Right lobe of liver (tissue), 6 donors: ENCODE data around the gene NMUR2. TPM values are rescaled to one million over a fixed set of nuclear protein-coding genes. Genes with fewer than 3 reads are reported as not detected.

Source experiments
- ATAC-seq, 4 donors: fragments of 200-7000 bp; cut with Tn5 transposase; one replicate each; pipeline ENCODE4 v1.9.1; 2020; ENCODE audit warnings: mild to moderate bottlenecking in 4 of 4, moderate library complexity in 4 of 4
- DNase-seq, 3 donors: peaks; one replicate each; pipeline ENCODE4 v3.0.0-alpha.2; 2020
- H3K27ac ChIP-seq, 3 donors: fragments of 200-600 bp; one replicate each; pipeline ENCODE4 v1.8.0; 2022
- H3K27me3 ChIP-seq, 2 donors: fragments of 200-600 bp; one replicate each; pipeline ENCODE4 v1.8.0; 2022
- H3K36me3 ChIP-seq, 4 donors: fragments of 200-600 bp; sonication (generic) in 1 of 4; one replicate each; pipeline versions ENCODE4 v1.5.1 to v1.8.0; 2017 to 2022; ENCODE audit warnings: control low read depth in 1 of 4
- H3K4me1 ChIP-seq, 4 donors: fragments of 200-600 bp; sonication (generic) in 1 of 4; one replicate each; pipeline versions ENCODE4 v1.5.1 to v1.8.0; 2017 to 2022; ENCODE audit warnings: control low read depth in 1 of 4
- H3K4me3 ChIP-seq, 3 donors: fragments of 200-600 bp; one replicate each; pipeline ENCODE4 v1.8.0; 2022
- H3K9me3 ChIP-seq, 4 donors: fragments of 200-600 bp; sonication (generic) in 1 of 4; one replicate each; pipeline versions ENCODE4 v1.5.1 to v1.8.0; 2017 to 2022; ENCODE audit warnings: control low read depth in 1 of 4
- POLR2A ChIP-seq: fragments of 450-650 bp; IDR thresholded peaks from one replicate; pipeline ENCODE4 v1.6.1; 2017; ENCODE audit warnings: antibody characterized with exemption, mild to moderate bottlenecking
- WGBS: methylation state at CpG from one replicate; pipeline ENCODE4 v1.1.6; 2018; ENCODE audit warnings: low coverage, low lambda C conversion rate; ENCODE audit not compliant: insufficient coverage; ENCODE audit errors: missing lambda C conversion rate; 5-methylcytosine and 5-hydroxymethylcytosine counted together
- intact Hi-C, 2 donors: fragments of 100-400 bp; cut with DNase I; formaldehyde crosslinking; loops; one replicate each; pipeline versions ENCODE4 v1.11.2 to v1.14.1; 2022
- total RNA-seq, 6 experiments: library from RNA; depleted of rRNA in 2 of 6; stranded (reverse); fragments of >200 nt in 2 of 6; fragmentation: NEBNext Ultra II Directional in 3 of 6; extraction: Animal tissue kit (Norgen Biotek cat#: 25700) in 3 of 6; gene quantifications; one replicate each; pipeline versions ENCODE4 v1.1.0 to v1.2.4, GENCODE V29; 2016 to 2023
- TF ChIP-seq, protein P1 (sequence below), 4 donors: fragments of 200-600 bp in 3 of 4; fragments of 450-650 bp in 1 of 4; IDR thresholded peaks; one replicate each; pipeline versions ENCODE4 v1.5.1 to v1.8.0; 2016 to 2022; ENCODE audit warnings: antibody characterized with exemption in 4 of 4, mild to moderate bottlenecking in 2 of 4
- donor health status: DM: no; HTN: yes; CAD: no.
- donor health status: DM: no; HTN: no; CAD: no.
- donor health status: DM: no; HTN: no; CAD: no.
- donor health status: DM: no; HTN: yes; CAD: no.
- donor health status: DM: no; HTN: yes; CAD: no.

NMUR2 gene
- total RNA-seq, 6 experiments from 2014 or later: not detected

DNA sequence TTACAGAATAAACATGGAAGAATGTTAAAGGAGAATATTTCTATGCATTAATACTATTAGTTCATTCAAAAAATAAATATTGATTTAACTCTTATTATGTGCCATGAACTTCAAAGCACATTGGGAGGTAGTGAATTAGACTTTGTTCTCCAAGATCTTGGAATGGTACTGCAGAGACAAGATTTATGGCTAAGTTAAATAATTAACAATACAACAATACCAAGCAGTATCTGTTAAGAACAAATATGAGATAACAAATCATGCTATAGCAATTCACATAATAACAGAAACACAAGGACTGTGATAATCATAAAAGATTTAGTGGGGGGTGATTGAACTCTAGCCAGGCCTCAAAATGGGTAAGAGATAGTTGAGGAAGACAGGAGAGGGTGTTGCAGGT, 11.6 kb downstream of the NMUR2 start:
- intact Hi-C loops: no loop called here
- no peaks in the 10 kb centered on the region for H3K27me3 ChIP-seq
- TF ChIP-seq, protein P1, sequence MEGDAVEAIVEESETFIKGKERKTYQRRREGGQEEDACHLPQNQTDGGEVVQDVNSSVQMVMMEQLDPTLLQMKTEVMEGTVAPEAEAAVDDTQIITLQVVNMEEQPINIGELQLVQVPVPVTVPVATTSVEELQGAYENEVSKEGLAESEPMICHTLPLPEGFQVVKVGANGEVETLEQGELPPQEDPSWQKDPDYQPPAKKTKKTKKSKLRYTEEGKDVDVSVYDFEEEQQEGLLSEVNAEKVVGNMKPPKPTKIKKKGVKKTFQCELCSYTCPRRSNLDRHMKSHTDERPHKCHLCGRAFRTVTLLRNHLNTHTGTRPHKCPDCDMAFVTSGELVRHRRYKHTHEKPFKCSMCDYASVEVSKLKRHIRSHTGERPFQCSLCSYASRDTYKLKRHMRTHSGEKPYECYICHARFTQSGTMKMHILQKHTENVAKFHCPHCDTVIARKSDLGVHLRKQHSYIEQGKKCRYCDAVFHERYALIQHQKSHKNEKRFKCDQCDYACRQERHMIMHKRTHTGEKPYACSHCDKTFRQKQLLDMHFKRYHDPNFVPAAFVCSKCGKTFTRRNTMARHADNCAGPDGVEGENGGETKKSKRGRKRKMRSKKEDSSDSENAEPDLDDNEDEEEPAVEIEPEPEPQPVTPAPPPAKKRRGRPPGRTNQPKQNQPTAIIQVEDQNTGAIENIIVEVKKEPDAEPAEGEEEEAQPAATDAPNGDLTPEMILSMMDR (IDR thresholded peaks at IDR 0.05): no peak
- no peak for TF ChIP-seq POLR2A
- no peak overlapping the region for H3K27ac ChIP-seq
- no peak overlapping the region for H3K4me3 ChIP-seq
- H3K36me3 ChIP-seq: no peaks in the 10 kb centered on the region
- H3K9me3 ChIP-seq: peaks cover 0 to 5% (median 0%) of the 10 kb centered on the region in 4 donors
- DNase-seq (no peak), ATAC-seq (no peak)
- H3K4me1 ChIP-seq: no peaks in the 10 kb centered on the region

DNA sequence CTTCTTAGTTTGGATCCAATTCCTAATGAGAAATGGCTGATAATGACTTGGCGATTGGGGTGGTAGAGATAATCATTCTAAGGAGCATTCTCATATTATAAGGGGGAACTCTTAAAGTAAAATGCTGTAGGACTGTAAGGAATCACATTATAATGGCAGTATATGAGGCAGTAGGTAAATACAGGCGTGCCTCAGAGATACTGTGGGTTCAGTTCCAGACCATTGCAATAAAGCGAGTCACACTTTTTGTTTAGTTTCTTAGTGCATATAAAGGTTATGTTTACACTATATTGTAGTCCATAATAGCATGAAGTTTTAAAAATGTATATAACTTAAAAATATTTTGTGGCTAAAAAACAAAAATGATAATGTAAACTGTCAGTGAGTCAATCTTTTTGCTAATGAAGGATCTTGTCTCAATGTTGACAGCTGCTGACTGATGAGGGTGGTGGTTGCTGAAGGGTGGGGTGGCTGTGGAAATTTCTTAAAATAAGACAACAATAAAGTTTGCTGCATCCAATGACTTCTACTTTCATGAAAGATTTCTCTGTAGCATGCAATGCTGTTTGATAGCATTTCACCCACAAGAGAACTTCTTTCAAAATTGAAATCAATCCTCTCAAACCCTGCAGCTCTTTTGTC, 15.8 kb downstream of the NMUR2 start:
- no peaks in the 10 kb centered on the region for H3K27me3 ChIP-seq
- TF ChIP-seq POLR2A: no peak
- TF ChIP-seq, protein P1 (IDR thresholded peaks at IDR 0.05): no peak
- H3K9me3 ChIP-seq: peaks cover 0 to 5% (median 0%) of the 10 kb centered on the region in 4 donors
- H3K36me3 ChIP-seq: no peaks in the 10 kb centered on the region
- no peak for DNase-seq
- no peaks in the 10 kb centered on the region for H3K4me1 ChIP-seq
- intact Hi-C loops: no loop called here
- H3K27ac ChIP-seq: no peak overlapping the region
- no peak overlapping the region for H3K4me3 ChIP-seq
- ATAC-seq: no peak
- WGBS: 46% methylated on average over 3 of the region's 3 CpGs

DNA sequence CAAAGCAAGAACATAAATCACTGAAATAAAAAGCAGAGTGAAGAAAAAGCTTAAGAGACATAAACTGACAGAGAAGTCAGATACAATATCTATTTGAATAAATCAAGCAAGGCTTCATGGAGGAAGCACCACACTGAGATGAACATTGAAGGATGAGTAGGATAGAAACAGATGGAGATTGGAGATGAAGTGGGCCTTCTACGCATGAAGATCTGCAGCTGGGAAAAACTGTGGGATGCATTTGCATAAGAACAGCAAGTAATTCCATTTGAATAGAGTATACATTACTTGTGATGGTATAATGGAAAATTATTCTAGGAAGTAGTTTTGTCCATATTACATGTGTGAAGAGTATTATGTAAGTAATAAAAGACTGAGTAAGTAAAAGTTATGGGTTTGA, 16.5 kb downstream of the NMUR2 start:
- TF ChIP-seq, protein P1 (IDR thresholded peaks at IDR 0.05): no peak
- no peak for TF ChIP-seq POLR2A
- WGBS: 50% methylated on average over 1 of the region's 1 CpG

DNA sequence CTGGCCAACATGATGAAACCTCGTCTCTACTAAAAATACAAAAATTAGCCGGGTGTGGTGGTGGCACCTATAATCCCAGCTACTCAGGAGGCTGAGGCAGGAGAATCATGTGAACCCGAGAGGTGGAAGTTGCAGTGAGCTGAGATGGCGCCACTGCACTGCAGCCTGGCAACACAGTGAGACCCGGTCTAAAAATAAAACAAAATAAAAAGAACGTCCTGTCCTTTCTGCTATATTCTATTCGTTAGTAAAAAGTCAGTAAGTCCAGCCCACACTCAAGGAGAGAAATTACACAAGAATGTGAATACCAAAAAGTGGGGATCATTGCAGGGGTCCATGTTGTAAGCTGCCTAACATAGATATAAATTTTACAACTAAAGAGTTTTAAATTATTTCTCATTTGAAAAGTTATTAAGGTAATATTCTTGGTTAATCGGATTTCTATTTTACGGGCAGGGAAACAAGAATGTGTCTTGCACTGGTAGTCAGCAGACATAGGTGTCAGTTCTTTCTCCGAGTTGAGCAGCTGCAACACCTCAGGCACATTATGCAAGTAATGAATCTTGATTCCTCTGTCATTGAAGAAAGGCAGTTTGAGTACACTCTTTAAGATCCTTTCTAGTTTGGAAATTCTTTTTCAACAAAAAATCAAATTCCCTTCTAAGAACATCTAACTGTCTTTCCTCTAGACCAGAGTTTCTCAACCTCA, 24.5 kb downstream of the NMUR2 start:
- WGBS: 50% methylated on average over 10 of the region's 10 CpGs
- ATAC-seq: no peak
- Histone ChIP-seq H3K4me3 (no peak overlapping the region), H3K9me3 (no peaks in the 10 kb centered on the region), H3K27me3 (no peaks in the 10 kb centered on the region), H3K4me1 (no peaks in the 10 kb centered on the region), H3K27ac (no peak overlapping the region), H3K36me3 (no peaks in the 10 kb centered on the region)
- intact Hi-C loops: no loop called here
- no peak for TF ChIP-seq POLR2A
- TF ChIP-seq, protein P1 (IDR thresholded peaks at IDR 0.05): no peak
- DNase-seq: no peak

More for the DNA sequence above, 16.5 kb downstream of the NMUR2 start:
- intact Hi-C loops: no loop called here
- DNase-seq (no peak), ATAC-seq (no peak)
- Histone ChIP-seq H3K9me3 (peaks cover 0 to 5% (median 0%) of the 10 kb centered on the region in 4 donors), H3K27ac (no peak overlapping the region), H3K4me1 (no peaks in the 10 kb centered on the region), H3K27me3 (no peaks in the 10 kb centered on the region), H3K36me3 (no peaks in the 10 kb centered on the region), H3K4me3 (no peak overlapping the region)
